Measurements from ENCODE around the gene ZNF214. TPM values are rescaled to one million over a fixed set of nuclear protein-coding genes. Genes with fewer than 3 reads are reported as not detected.
"Not testable (repeated sequence)": the region's sequence is repeated elsewhere in the genome, so short reads cannot be mapped to it uniquely, and the experiment has no call there.

The ZNF214 gene
- total RNA-seq, 1 donor from 2014 or later, result 0.96 TPM

DNA sequence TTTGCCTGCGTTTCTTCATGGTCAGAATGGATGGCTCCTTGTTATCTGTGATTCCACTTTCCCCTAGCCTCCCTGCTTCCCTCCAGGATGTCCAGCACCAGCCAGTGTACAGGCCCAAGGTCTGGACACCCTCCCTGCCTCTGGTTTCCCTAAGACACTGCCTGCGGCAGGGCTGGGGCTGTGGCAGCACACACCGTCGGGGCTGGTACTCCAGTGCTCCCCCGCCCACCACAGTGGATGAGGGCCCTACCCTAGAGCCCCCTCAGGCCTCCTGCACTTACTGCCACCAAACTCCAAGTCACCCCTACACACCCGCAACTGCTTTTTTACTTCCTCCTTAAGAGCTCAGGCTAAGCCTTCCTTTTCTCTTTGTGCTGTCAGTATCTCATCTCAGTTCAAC lies 28.9 kb downstream of the ZNF214 start:
- Histone ChIP-seq H3K27me3 (ENCODE audit: low read depth) (no peaks in the 10 kb centered on the region), H3K36me3 (no peaks in the 10 kb centered on the region), H3K4me1 (no peaks in the 10 kb centered on the region), H3K4me3 (no peak overlapping the region), H3K27ac (replicated peaks) (no peak overlapping the region), H3K9me3 (replicated peaks) (peaks cover 5% of the 10 kb centered on the region)
- no peak for DNase-seq
- TF ChIP-seq, protein P1, sequence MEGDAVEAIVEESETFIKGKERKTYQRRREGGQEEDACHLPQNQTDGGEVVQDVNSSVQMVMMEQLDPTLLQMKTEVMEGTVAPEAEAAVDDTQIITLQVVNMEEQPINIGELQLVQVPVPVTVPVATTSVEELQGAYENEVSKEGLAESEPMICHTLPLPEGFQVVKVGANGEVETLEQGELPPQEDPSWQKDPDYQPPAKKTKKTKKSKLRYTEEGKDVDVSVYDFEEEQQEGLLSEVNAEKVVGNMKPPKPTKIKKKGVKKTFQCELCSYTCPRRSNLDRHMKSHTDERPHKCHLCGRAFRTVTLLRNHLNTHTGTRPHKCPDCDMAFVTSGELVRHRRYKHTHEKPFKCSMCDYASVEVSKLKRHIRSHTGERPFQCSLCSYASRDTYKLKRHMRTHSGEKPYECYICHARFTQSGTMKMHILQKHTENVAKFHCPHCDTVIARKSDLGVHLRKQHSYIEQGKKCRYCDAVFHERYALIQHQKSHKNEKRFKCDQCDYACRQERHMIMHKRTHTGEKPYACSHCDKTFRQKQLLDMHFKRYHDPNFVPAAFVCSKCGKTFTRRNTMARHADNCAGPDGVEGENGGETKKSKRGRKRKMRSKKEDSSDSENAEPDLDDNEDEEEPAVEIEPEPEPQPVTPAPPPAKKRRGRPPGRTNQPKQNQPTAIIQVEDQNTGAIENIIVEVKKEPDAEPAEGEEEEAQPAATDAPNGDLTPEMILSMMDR (IDR thresholded peaks at IDR 0.05; ENCODE audit: borderline replicate concordance), result no peak
- intact Hi-C loops (cut with micrococcal nuclease), result no loop called here

DNA sequence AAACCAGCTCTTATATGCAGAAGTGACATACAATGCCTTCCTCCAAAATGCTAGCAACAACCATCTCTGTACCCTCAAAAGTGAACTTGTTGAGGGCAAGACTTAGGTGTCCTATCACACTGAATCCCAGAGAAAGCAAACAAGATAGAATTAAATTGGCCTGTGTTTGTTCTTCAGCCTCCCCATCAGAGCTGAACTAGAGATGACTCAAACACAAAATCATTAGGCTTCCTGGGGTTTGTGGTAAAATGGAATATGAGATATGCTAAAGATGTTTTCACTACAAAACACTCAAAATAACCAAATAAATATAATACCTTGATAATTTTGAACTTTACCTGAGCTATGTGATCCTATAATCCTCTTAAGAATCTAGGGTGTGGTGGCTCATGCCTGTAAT lies 31.6 kb downstream of the ZNF214 start:
- no peaks in the 10 kb centered on the region for H3K36me3 ChIP-seq
- intact Hi-C loops (cut with micrococcal nuclease), result no loop called here
- TF ChIP-seq, protein P1 (IDR thresholded peaks at IDR 0.05; ENCODE audit: borderline replicate concordance), result no peak
- H3K4me3 ChIP-seq, result no peak overlapping the region
- H3K27ac ChIP-seq (replicated peaks), result no peak overlapping the region
- peaks cover 6% of the 10 kb centered on the region for H3K9me3 ChIP-seq (replicated peaks)
- H3K4me1 ChIP-seq, result no peaks in the 10 kb centered on the region
- DNase-seq, result no peak
- H3K27me3 ChIP-seq (ENCODE audit: low read depth), result no peaks in the 10 kb centered on the region

DNA sequence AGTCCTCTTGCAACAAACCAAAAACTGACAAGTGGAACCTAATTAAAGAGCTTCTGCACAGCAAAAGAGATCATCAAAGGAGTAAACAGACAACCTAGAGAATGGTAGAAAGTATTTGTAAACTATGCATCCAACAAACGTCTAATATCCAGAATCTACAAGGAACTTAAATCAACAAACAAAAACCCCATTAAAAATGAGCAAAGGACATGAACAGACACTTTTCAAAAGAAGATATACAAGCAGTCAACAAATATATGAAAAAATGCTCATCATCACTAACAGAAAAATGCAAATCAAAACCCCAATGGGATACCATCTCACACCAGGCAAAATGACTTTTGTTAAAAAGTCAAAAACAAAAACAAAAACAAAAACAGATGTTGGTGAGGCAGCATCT lies 33.7 kb downstream of the ZNF214 start:
- Histone ChIP-seq H3K4me1 (no peaks in the 10 kb centered on the region), H3K4me3 (no peak overlapping the region), H3K27me3 (ENCODE audit: low read depth) (no peaks in the 10 kb centered on the region), H3K36me3 (no peaks in the 10 kb centered on the region), H3K27ac (replicated peaks) (no peak overlapping the region), H3K9me3 (replicated peaks) (peaks cover 6% of the 10 kb centered on the region)
- intact Hi-C loops (cut with micrococcal nuclease), result no loop called here
- no peak for DNase-seq
- TF ChIP-seq, protein P1 (IDR thresholded peaks at IDR 0.05; ENCODE audit: borderline replicate concordance), result no peak

DNA sequence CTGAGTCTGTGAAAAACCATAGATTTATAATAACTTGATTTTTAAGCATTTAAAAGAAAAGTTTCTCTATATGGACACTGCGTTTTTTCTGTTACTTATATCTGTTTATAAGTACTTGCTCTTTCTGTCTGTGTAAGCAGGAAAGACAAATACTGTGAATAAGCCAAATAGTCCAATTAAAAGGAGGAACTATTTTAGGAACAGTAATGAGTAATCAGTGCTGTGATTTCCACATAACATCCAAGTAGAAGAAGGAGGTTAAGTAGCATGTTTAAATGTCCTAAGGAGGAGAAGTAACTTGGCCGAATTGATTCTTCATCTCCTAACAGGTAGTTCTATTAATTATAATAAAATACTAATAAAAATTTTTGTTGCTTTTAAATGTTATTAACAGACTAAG lies 40.8 kb downstream of the ZNF214 start:
- Histone ChIP-seq H3K27me3 (ENCODE audit: low read depth) (no peaks in the 10 kb centered on the region), H3K27ac (replicated peaks) (no peak overlapping the region), H3K9me3 (replicated peaks) (no peaks in the 10 kb centered on the region), H3K36me3 (no peaks in the 10 kb centered on the region), H3K4me3 (no peak overlapping the region), H3K4me1 (no peaks in the 10 kb centered on the region)
- intact Hi-C loops (cut with micrococcal nuclease), result no loop called here
- TF ChIP-seq, protein P1 (IDR thresholded peaks at IDR 0.05; ENCODE audit: borderline replicate concordance), result no peak
- no peak for DNase-seq

DNA sequence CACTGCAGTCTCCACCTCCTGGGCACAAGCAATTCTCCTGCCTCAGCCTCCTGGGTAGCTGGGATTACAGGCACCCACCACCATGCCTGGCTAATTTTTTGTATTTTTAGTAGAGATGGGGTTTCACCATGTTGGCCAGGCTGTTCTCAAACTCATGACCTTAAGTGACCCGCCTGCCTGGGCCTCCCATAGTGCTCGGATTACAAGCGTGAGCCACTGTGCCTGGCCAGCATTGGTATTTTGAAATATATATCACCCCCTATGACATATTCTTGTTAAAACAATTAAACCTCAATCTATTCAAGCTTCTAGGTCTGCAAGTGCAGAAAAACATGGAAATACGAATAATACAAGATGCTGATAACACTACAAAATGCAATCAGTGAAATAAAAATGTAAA lies 50.3 kb downstream of the ZNF214 start:
- H3K4me1 ChIP-seq; H3K27me3 ChIP-seq (ENCODE audit: low read depth); H3K4me3 ChIP-seq; DNase-seq; H3K27ac ChIP-seq (replicated peaks); intact Hi-C loops (cut with micrococcal nuclease); H3K36me3 ChIP-seq: not testable (repeated sequence)
- peaks cover 19% of the 10 kb centered on the region for H3K9me3 ChIP-seq (replicated peaks)

DNA sequence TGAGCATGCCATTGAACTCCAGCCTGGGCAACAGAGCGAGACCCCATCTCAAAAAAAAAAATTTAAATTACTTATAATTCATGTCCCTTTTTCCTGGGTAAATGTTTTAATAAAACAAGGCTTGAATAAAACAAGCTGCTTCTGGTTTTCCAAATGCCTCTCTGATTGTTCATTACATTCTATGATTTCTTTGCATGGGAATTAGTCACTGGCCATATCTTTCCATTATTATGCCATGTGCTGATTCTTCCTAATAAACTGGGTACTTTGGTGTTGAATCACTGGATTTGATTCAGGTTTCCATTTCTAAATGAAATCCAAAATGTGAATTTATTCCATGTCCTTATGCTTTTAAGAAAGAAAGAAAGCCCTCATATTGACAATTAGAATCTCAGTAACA lies 51.3 kb downstream of the ZNF214 start:
- DNase-seq, result no peak
- Histone ChIP-seq H3K9me3 (replicated peaks) (peaks cover 19% of the 10 kb centered on the region), H3K36me3 (no peaks in the 10 kb centered on the region), H3K27ac (replicated peaks) (no peak overlapping the region), H3K4me1 (no peaks in the 10 kb centered on the region), H3K27me3 (ENCODE audit: low read depth) (no peaks in the 10 kb centered on the region), H3K4me3 (no peak overlapping the region)
- intact Hi-C loops (cut with micrococcal nuclease), result no loop called here
- TF ChIP-seq, protein P1 (IDR thresholded peaks at IDR 0.05; ENCODE audit: borderline replicate concordance), result no peak

Data from left ventricle myocardium inferior (tissue), 1 donor.